ENCODE measurements around the gene KRAS.
A peak's percentile ranks its signal among the peaks of the same experiment; 100 is the strongest.

Gene KRAS

DNA sequence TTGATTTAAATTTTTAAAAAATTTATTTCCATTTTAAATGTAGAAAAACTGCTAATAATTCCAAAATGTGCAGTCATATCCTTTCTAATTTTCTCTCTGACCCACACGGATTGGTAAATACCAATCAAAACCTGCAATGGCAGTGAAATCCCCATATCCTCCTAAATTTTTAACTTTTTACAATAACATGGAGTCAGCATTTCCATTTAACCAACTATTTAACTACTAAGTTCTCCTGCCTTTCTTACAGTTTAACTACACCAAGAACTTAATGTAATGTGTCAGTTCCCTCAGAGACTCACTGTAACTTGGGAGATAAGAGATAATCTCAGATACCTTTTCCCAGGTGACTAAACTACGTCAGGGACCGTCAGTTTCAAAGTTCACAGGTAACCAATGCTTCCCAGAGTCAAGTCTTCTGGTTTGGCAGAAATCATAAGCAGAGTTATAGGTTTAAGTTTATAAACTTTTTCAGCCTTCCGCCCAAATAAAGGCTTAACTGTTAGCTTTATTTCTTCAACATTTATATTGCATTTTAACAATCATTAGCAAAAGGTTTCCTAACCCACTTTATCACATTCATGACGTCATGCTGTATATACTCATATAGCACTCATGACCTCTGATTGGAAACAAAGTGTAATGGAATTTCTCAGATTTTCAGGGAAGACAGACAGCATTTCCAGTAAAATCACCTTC lies 7.6 kb downstream of the KRAS start:
- TF ChIP-seq, protein P1, sequence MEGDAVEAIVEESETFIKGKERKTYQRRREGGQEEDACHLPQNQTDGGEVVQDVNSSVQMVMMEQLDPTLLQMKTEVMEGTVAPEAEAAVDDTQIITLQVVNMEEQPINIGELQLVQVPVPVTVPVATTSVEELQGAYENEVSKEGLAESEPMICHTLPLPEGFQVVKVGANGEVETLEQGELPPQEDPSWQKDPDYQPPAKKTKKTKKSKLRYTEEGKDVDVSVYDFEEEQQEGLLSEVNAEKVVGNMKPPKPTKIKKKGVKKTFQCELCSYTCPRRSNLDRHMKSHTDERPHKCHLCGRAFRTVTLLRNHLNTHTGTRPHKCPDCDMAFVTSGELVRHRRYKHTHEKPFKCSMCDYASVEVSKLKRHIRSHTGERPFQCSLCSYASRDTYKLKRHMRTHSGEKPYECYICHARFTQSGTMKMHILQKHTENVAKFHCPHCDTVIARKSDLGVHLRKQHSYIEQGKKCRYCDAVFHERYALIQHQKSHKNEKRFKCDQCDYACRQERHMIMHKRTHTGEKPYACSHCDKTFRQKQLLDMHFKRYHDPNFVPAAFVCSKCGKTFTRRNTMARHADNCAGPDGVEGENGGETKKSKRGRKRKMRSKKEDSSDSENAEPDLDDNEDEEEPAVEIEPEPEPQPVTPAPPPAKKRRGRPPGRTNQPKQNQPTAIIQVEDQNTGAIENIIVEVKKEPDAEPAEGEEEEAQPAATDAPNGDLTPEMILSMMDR (IDR thresholded peaks at IDR 0.05; ENCODE audit: low read depth, low read length, missing control alignments) = no peak
- no peak overlapping the region for H3K4me3 ChIP-seq (ENCODE audit: low read depth, low read length)
- DNase-seq (ENCODE audit: low read depth) = no peak
- in situ Hi-C loops (cut with HindIII; ENCODE audit: low sequenced_read_pairs) = no loop called here

DNA sequence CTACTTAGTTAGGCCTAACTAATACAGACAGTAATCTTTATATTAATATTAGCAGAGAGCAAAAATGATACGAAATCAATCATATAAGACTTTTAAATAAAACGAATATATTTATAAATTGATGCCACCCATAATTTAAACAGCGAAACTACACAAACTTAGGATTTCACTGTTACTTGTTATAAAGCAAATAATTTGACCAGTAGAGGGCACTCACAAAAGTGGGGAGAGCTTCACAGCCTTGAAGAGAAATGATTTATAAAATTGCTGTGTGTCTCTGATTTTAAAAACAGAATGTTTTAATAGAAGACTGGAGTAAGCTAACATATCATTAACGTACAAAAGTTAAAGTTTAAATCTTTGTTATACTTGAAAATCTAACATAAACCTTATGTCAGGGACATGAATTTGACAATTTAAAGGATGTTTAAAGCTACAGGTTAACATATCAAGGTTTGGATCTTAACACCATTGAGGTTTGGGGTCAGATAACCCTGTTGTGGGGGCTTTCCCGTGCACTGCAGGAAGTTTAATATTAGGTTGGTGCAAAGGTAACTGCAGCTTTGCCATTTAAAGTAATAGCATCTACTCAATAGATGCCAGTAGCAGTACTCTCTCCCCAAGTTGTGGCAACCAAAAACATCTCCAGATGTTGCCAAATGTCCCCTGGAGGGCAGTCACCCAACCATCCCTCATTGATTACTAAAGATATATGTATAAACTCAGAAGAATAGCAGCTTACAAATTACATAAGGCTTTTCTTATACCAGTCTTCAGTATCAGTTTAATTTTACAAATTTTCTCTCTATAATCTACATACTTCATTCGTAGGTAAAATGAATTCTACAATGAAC lies 9.3 kb downstream of the KRAS start:
- DNase-seq (ENCODE audit: low read depth) = peak; percentile 49
- in situ Hi-C loops (cut with HindIII; ENCODE audit: low sequenced_read_pairs) = no loop called here
- no peak overlapping the region for H3K4me3 ChIP-seq (ENCODE audit: low read depth, low read length)
- TF ChIP-seq, protein P1 (IDR thresholded peaks at IDR 0.05; ENCODE audit: low read depth, low read length, missing control alignments) = peak; percentile 51

DNA sequence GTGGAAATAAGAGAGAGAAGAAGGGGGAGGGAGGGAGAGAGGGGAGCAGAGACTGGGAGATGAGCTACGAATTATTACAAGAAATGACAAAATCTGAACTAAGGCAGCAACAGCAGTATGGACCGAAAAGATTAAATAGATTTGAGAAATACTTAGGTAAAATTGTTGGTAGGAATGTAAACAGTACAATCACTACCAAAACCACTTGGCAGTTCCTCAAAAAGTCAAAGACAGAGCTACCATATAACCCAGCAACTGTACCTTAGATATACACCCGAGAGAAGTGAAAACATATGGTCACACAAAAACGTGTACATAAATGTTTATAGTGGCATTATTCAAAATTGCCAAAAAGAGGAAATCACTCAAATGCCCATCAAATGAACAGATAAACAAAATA lies 14.1 kb downstream of the KRAS start:
- TF ChIP-seq, protein P1 (IDR thresholded peaks at IDR 0.05; ENCODE audit: low read depth, low read length, missing control alignments) = no peak
- in situ Hi-C loops (cut with HindIII; ENCODE audit: low sequenced_read_pairs) = no loop called here
- H3K4me3 ChIP-seq (ENCODE audit: low read depth, low read length) = no peak overlapping the region
- DNase-seq (ENCODE audit: low read depth) = no peak

DNA sequence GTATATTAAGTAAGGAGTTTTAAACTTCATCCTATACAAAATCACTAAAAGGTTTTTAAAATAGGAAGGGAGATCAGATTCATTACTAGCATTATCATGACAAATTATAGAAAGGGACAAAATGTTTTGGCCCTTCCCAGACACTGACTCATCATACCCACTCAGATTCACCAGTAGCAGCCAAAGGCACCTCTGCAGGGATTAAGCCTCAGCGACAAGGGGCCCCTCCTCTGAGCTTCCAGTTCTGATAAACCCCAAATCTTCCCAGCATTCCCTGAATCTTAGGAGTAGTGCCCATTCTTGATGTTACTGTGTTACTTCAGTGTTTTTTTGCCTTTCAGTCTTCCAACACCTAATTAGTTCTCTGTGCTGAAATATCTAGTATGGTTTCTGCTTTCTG lies 14.5 kb downstream of the KRAS start:
- TF ChIP-seq, protein P1 (IDR thresholded peaks at IDR 0.05; ENCODE audit: low read depth, low read length, missing control alignments) = no peak
- no peak overlapping the region for H3K4me3 ChIP-seq (ENCODE audit: low read depth, low read length)
- DNase-seq (ENCODE audit: low read depth) = no peak
- in situ Hi-C loops (cut with HindIII; ENCODE audit: low sequenced_read_pairs) = no loop called here

DNA sequence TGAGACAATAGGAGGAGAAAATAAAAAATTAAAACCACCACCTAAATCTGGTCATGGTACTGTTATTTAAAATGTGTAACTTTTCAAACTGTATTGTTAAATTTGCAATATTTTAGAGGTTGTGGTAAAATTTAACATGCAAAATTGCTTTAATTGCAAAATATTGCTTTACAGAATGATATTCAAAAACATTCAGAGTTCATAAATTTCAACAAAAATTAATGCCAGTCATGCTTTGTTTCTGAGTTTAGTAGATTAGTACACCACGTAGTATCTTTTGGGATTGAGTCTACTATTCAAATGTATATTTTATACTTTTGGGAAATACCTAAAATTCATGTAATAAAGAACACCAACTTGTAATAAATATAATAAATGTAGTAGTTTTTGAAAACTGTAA lies 37.4 kb downstream of the KRAS start:
- TF ChIP-seq, protein P1 (IDR thresholded peaks at IDR 0.05; ENCODE audit: low read depth, low read length, missing control alignments) = no peak
- in situ Hi-C loops (cut with HindIII; ENCODE audit: low sequenced_read_pairs) = no loop called here
- DNase-seq (ENCODE audit: low read depth) = no peak
- H3K4me3 ChIP-seq (ENCODE audit: low read depth, low read length) = no peak overlapping the region

DNA sequence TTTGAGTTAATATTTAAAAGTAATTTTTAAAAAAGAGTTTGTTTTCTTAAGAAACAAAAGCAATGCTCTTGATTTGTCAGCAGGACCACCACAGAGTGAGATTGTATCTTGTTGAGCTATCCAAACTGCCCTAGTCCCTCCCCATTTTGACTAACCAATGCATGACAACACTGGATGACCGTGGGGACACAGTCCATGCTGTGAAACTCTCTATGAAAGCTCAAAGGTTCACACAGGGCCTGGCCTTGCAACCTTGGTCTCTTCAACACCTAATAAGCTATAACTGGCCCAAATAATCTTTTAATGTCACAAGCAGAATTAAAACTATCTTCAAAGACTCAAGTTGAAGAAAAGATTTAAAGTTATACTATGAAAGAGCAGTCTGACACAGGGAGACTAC lies 42.2 kb downstream of the KRAS start:
- TF ChIP-seq, protein P1 (IDR thresholded peaks at IDR 0.05; ENCODE audit: low read depth, low read length, missing control alignments) = no peak
- no peak for DNase-seq (ENCODE audit: low read depth)
- in situ Hi-C loops (cut with HindIII; ENCODE audit: low sequenced_read_pairs) = no loop called here
- no peak overlapping the region for H3K4me3 ChIP-seq (ENCODE audit: low read depth, low read length)
